ENCODE results near the gene SPRY4. TPM values are rescaled to one million over a fixed set of nuclear protein-coding genes. Genes with fewer than 3 reads are reported as not detected.

Gene SPRY4
- total RNA-seq, 1 donor from 2014 or later, result 74.2 TPM

GRCh38 chr5:142263346-142263745 lies 61.5 kb downstream of the SPRY4 start:
- TF ChIP-seq CTCF (IDR thresholded peaks at IDR 0.05; ENCODE audit: unreplicated experiment), result no peak
- no peak for DNase-seq (ENCODE audit: low spot score)
- Mint-ChIP-seq H3K27ac (ENCODE audit: unreplicated experiment) (peak overlapping the region; percentile 75), H3K9me3 (ENCODE audit: unreplicated experiment) (no peaks in the 10 kb centered on the region), H3K36me3 (ENCODE audit: low read depth, unreplicated experiment) (peaks cover 4% of the 10 kb centered on the region), H3K27me3 (ENCODE audit: unreplicated experiment) (peaks cover 2% of the 10 kb centered on the region), H3K4me3 (ENCODE audit: unreplicated experiment) (no peak overlapping the region), H3K4me1 (ENCODE audit: unreplicated experiment) (peaks cover 48% of the 10 kb centered on the region)

- TF ChIP-seq CTCF (IDR thresholded peaks at IDR 0.05; ENCODE audit: unreplicated experiment), result no peak
- H3K27ac Mint-ChIP-seq (ENCODE audit: unreplicated experiment), result peak overlapping the region; percentile 25
- peaks cover 3% of the 10 kb centered on the region for H3K36me3 Mint-ChIP-seq (ENCODE audit: low read depth, unreplicated experiment)
- no peak for DNase-seq (ENCODE audit: low spot score)
- H3K4me3 Mint-ChIP-seq (ENCODE audit: unreplicated experiment), result no peak overlapping the region
- H3K9me3 Mint-ChIP-seq (ENCODE audit: unreplicated experiment), result no peaks in the 10 kb centered on the region
- H3K4me1 Mint-ChIP-seq (ENCODE audit: unreplicated experiment), result peaks cover 47% of the 10 kb centered on the region
- H3K27me3 Mint-ChIP-seq (ENCODE audit: unreplicated experiment), result peaks cover 2% of the 10 kb centered on the region
Measured at GRCh38 chr5:142262683-142263082, 62.1 kb downstream of the SPRY4 start.

Other genes starting within 250 kb of the SPRY4 start
- gene NDFIP1, start 216.2 kb downstream of the SPRY4 start, total RNA-seq (ENCODE audit: unreplicated experiment), result 34.8 TPM